MM.1S (cell line): ENCODE measurements around the gene UBE2R2.

Experiments
- DNase-seq: peaks from one replicate; pipeline ENCODE4 v3.0.0-alpha.2; 2015
- H2AFZ ChIP-seq: fragments of 300-600 bp; sonication (generic); 2 replicates; pipeline ENCODE4 v1.6.0; 2016; ENCODE audit warnings: antibody characterized with exemption, low read length
- H3F3A ChIP-seq: fragments of 300-600 bp; sonication (generic); 2 replicates; pipeline ENCODE4 v1.6.1; 2016; ENCODE audit warnings: mild to moderate bottlenecking, antibody characterized with exemption, low read length, moderate library complexity, mixed read lengths; ENCODE audit not compliant: insufficient read depth
- H3K27ac ChIP-seq: fragments of 300-600 bp; sonication (generic); 2 replicates; pipeline ENCODE4 v1.5.1; 2016; ENCODE audit warnings: mild to moderate bottlenecking, low read length
- H3K27me3 ChIP-seq: fragments of 300-600 bp; sonication (generic); replicated peaks from 2 replicates; pipeline ENCODE4 v1.6.0; 2016; ENCODE audit warnings: low read length; ENCODE audit not compliant: insufficient read depth
- H3K36me3 ChIP-seq: fragments of 300-600 bp; sonication (generic); replicated peaks from 2 replicates; pipeline ENCODE4 v1.6.1; 2016; ENCODE audit warnings: mild to moderate bottlenecking, low read length, mixed read lengths; ENCODE audit not compliant: insufficient read depth
- H3K4me1 ChIP-seq: fragments of 300-600 bp; sonication (generic); 2 replicates; pipeline ENCODE4 v1.6.1; 2016; ENCODE audit warnings: low read length, mixed read lengths
- H3K4me2 ChIP-seq: fragments of 300-600 bp; sonication (generic); 2 replicates; pipeline ENCODE4 v1.6.0; 2016; ENCODE audit warnings: low read depth, low read length
- H3K4me3 ChIP-seq: fragments of 300-600 bp; sonication (generic); 2 replicates; pipeline ENCODE4 v1.5.1; 2016; ENCODE audit warnings: low read length, mixed read lengths
- H3K79me2 ChIP-seq: fragments of 300-600 bp; sonication (generic); 2 replicates; pipeline ENCODE4 v1.6.1; 2016; ENCODE audit warnings: mixed run types, low read length, mixed read lengths
- H3K9ac ChIP-seq: fragments of 300-600 bp; sonication (generic); 2 replicates; pipeline ENCODE4 v1.6.1; 2016; ENCODE audit warnings: low read length, mixed read lengths
- H3K9me2 ChIP-seq: fragments of 300-600 bp; sonication (generic); replicated peaks from 2 replicates; pipeline ENCODE4 v1.6.1; 2016; ENCODE audit warnings: mild to moderate bottlenecking, low read length, mixed read lengths; ENCODE audit not compliant: insufficient read depth
- H3K9me3 ChIP-seq: fragments of 300-600 bp; sonication (generic); replicated peaks from 2 replicates; pipeline ENCODE4 v1.6.1; 2016; ENCODE audit warnings: mild to moderate bottlenecking, low read length, mixed read lengths; ENCODE audit not compliant: insufficient read depth
- H4K20me1 ChIP-seq: fragments of 300-600 bp; sonication (generic); 2 replicates; pipeline ENCODE4 v1.6.1; 2016; ENCODE audit warnings: mild to moderate bottlenecking, low read length, moderate library complexity, mixed read lengths; ENCODE audit not compliant: insufficient read depth
- CTCF ChIP-seq: fragments of 300-600 bp; sonication (generic); IDR thresholded peaks from 2 replicates; pipeline ENCODE4 v1.5.1; 2016; ENCODE audit warnings: antibody characterized with exemption, low read length, mixed read lengths
- EZH2 ChIP-seq: fragments of 300-600 bp; sonication (generic); optimal IDR thresholded peaks from 2 replicates; pipeline ENCODE3; 2017; ENCODE audit warnings: low read depth, mild to moderate bottlenecking, antibody characterized with exemption, low read length, mixed read lengths
- EZH2phosphoT487 ChIP-seq: fragments of 300-600 bp; sonication (generic); IDR thresholded peaks from 2 replicates; pipeline ENCODE4 v1.6.1; 2018; ENCODE audit warnings: antibody characterized with exemption, low read length

The UBE2R2 gene

GRCh38 chr9:33878691-33879366, 61.9 kb downstream of the UBE2R2 start:
- TF ChIP-seq CTCF (no peak), EZH2 (no peak), EZH2phosphoT487 (no peak)
- 0 out of 2 replicates have a peak, but pooled peaks cover 4% of the 10 kb centered on the region for H4K20me1 ChIP-seq
- H3K9me2 ChIP-seq = no peaks in the 10 kb centered on the region
- H3K27ac ChIP-seq = no peak overlapping the region
- H3K4me1 ChIP-seq = no peaks in the 10 kb centered on the region
- no peaks in the 10 kb centered on the region; the same call in 1 of the 2 replicates for H3F3A ChIP-seq
- H3K4me2 ChIP-seq = no peak overlapping the region
- H3K4me3 ChIP-seq = no peak overlapping the region
- no peak overlapping the region for H3K9ac ChIP-seq
- H3K36me3 ChIP-seq = no peaks in the 10 kb centered on the region
- DNase-seq = no peak
- H3K79me2 ChIP-seq = peaks cover 85% of the 10 kb centered on the region
- no peak overlapping the region for H2AFZ ChIP-seq
- H3K27me3 ChIP-seq = no peaks in the 10 kb centered on the region
- H3K9me3 ChIP-seq = no peaks in the 10 kb centered on the region

- Histone ChIP-seq H4K20me1 (0 out of 2 replicates have a peak, but pooled peaks cover 4% of the 10 kb centered on the region), H3K4me1 (no peaks in the 10 kb centered on the region), H3K4me3 (no peak overlapping the region), H3K4me2 (no peak overlapping the region), H3K36me3 (no peaks in the 10 kb centered on the region), H3K9me3 (no peaks in the 10 kb centered on the region), H3K9ac (no peak overlapping the region), H3K27ac (no peak overlapping the region), H2AFZ (no peak overlapping the region), H3K79me2 (peaks cover 89% of the 10 kb centered on the region), H3K9me2 (no peaks in the 10 kb centered on the region), H3F3A (no peaks in the 10 kb centered on the region; the same call in 1 of the 2 replicates), H3K27me3 (no peaks in the 10 kb centered on the region)
- no peak for DNase-seq
- no peak for TF ChIP-seq EZH2
- TF ChIP-seq EZH2phosphoT487 = no peak
- TF ChIP-seq CTCF = no peak
These were observed 63.5 kb downstream of the UBE2R2 start for GRCh38 chr9:33880211-33881089.

- peaks cover 87% of the 10 kb centered on the region for H3K79me2 ChIP-seq
- H3K4me2 ChIP-seq = no peak overlapping the region
- H3K9me2 ChIP-seq = no peaks in the 10 kb centered on the region
- H3K4me1 ChIP-seq = no peaks in the 10 kb centered on the region
- no peaks in the 10 kb centered on the region for H3F3A ChIP-seq
- H3K27me3 ChIP-seq = no peaks in the 10 kb centered on the region
- H3K9ac ChIP-seq = no peak overlapping the region
- no peak for TF ChIP-seq EZH2phosphoT487
- no peak for TF ChIP-seq CTCF
- TF ChIP-seq EZH2 = no peak
- DNase-seq = no peak
- H3K9me3 ChIP-seq = no peaks in the 10 kb centered on the region
- H3K36me3 ChIP-seq = no peaks in the 10 kb centered on the region; the same call in 1 of the 2 replicates
- H3K27ac ChIP-seq = no peak overlapping the region
- H3K4me3 ChIP-seq = no peak overlapping the region
- H2AFZ ChIP-seq = no peak overlapping the region
- 0 out of 2 replicates have a peak, but pooled peaks cover 4% of the 10 kb centered on the region for H4K20me1 ChIP-seq
These were observed 64.7 kb downstream of the UBE2R2 start for GRCh38 chr9:33881635-33882034.
